Stimulated activated CD8-positive, alpha-beta memory T cell treated with anti-CD3 and anti-CD28 coated beads, Interleukin-15, amount 100 ng/mL, for 1 hour (primary cell): ENCODE data around the gene IRX5.

Experiments
- DNase-seq: peaks from one replicate; pipeline ENCODE4 v3.0.0-alpha.2; 2020; ENCODE audit warnings: low read depth

Gene IRX5

DNA sequence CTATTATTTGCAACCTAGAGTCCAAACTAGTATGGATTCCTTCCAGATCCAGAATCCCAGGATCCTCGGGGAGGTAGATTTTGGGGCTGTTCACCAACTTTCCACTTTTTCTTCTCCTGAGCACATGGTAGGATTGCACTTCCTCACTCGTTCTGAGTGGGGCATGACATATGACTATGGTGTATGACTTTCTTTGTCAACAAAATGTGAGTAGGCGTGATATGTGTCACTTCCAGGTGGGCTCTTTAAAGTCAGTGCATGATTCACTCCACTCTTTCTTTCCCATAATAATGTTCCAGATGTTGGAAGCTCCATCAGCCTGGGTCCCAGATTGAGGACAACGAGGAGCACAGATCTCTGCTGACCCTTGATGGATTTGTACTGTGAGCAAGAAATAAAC lies 21.5 kb downstream of the IRX5 start:
- DNase-seq, result no peak

DNA sequence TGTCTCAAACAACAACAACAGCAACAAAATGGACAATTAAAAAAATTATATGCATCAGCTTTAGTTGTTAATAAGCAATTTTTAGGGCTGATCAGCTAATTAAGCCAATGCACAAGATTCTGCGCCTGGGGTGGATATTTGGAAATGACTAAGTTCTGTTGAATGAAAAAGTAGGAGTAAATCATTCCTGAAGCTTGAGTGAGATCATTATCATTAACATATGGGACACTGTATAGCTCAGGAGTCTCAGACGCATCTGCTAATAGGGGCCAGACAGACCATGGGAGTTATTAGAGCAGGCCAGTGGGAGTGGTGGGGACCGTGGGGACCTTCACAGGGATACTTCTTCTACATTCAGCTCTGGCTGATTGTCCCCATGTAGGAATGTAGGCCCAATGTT lies 22.8 kb downstream of the IRX5 start:
- DNase-seq, result no peak

DNA sequence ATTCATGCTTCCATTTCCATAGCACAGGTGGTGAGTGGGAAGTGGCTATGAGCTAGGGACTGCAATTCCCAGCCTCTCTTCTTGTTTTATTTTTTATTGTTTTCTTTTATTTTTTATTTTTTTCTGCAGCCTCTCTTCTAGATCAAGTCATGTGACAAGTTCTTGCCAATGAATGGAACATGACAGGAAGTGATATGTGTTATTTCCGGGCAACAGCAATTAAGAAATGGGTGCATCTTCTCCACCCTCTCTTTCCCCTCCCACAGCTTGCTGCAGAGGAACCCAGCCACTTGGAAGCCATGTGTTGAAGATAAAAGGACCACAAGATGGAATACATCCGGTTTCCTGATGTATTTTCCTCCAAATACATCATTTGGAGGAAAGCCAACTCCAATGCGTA lies 23.6 kb downstream of the IRX5 start:
- DNase-seq, result no peak

DNA sequence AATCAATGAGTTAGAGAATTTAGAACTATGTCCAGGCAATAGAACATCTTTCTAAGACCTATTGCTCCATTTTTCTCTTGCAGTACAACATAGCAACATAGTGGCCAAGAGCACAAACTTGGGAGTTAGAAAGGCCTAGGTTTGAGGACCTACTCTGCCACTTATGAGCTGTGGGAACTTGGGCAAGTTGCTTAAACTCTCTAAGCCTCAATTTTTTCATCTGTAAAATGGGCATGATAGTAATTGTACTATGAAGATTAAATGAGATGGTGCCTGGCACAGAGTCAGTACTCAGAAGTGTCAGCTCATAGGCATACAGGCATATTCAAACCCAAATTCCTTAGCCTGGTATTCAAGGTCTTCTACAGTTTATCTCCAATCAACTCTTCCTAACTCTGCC lies 25.1 kb downstream of the IRX5 start:
- no peak for DNase-seq

DNA sequence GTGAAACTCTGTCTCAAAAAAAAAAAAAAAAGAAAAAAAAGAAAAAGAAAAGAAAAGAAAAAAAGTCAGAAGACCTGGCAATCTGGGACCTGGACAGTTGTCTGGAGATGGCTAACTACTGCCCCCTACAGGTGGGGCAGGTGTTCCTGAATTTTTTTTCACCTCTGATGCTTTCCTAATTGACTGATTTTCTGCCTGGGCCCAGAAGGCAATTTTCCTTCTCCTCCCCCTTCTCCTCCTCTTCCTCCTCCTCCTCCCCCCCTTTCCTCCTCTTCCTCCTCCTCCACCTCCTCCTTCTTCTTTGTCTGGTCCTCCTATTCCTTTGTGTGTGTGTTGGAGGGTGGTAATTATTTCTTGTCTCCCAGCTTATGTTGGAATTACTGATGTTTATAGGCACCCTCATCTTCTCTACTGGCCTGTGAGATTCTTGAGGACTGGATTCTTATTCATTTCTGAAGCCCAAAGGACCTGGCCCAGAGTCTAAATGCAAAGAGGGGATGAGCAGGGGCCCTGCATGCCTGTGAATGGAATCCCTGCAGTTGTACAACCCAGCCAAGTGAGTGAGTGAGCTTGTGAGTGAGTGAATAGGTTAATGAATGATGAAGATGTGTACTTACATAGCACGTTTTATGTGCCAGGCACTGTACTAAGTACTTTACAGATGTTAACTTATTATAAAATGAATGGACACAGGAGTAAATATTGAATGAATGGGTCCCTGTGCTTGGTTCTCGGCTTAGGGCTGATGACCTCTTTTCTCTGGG lies 26.9 kb downstream of the IRX5 start:
- DNase-seq, result no peak

DNA sequence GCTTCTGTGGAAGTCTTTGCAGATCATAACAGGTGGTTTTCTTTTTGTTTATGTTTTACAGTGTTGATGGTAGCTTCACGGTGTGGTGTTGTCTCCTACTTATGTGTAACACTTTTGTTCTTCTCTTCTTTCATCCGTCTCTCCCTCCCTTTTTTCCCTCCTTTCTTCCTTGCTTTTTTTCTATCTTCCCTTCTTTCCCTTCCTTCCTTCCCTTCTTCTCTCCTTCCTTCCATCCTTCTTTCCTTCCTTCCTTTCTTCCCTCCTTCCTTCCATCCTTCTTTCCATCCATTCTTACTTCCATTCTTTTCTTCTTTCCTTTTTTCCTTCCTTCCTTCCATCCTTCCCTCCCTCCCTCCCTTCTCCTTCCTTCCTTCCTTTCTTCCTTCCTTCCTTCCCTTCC lies 31.4 kb downstream of the IRX5 start:
- DNase-seq, result no peak

DNA sequence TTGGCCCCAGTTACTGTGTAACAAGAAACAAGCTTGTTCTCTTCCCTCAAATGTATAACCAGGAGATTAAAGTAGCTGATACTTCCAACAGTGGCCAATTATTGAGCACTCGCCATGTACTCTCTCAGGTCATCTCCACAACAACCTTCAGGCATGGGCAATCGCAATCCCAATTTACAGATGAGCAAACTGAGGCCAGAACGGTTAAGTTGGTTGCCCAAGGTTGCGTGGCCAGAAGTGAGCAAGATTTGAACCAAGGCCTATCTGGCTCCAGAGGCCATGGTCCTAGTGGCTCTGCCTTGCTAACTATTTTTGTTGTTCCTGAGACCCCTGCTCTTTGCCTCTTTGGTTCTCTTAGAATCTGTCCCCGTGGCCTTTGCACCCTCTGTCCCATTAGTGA lies 33.6 kb downstream of the IRX5 start:
- no peak for DNase-seq

DNA sequence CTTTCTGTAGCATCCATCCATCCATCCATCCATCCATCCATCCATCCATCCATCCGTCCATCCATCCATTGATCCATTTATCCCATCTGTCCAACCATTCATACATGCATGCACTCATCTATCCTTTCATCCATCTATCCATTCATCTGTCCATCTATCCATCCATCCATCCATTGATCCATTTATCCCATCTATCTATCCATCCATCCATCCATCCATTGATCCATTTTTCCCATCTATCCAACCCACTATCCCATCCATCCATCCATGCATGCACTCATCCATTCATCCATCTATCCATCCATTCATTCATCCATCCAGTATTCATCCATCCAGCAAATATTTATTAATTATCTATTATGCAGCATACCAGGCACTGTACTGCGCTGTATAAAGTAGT lies 34.8 kb downstream of the IRX5 start:
- no peak for DNase-seq

DNA sequence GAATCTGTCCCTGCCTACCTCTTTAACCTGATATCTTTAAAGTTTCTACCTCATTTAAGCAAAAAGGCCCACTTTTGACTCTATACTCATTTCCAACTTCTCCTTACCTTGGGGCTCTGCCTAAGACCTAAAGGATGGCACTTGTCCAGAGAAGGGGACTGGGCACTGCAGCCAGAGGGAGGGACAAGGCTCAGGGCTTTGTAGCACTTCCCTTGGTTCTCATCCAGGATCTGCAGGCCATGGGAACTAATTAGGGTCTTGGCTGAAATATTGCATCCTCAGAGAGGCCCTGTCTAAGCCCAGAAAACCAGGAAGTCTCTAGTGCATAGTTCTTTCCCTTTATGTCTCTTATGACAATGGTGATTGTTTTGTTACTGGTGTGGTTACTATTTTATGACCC lies 37.3 kb downstream of the IRX5 start:
- DNase-seq, result no peak

DNA sequence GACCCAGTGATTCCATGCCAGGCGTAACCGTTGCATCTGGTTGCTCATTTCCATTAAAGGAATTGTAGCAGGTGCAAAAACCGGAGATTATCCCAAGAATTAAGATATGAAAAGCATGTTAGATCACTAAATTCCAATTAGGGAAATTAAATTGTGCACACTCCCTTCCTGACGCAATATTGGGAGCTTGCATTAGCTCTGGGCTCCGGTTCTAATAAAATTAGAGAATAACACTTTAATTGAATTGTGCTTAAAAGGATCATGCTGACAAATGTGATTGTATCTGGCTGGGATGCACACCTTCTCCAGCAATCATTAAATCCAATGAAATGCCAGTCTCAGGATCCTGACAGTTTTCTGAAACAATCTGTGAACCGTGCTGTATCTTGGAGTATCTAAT lies 38.1 kb downstream of the IRX5 start:
- DNase-seq, result no peak

DNA sequence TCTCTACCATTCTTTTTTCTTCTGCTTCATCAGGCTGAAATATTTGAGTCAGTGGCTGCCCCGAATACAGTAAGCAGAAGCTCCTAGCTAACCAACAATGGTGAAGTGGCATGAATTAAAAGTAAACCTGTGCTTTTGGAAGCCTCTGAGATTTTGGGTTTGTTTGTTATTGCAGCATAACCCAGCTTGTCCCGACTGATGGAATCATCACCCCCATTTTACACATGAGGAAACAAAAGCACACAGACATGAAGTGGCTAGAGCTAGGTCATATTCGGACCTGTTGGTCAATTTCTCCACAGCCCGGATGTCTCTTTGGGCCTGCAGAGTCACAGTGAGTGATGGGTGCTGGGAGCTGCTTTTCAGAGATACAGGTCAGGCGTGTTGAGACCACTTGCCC lies 39.4 kb downstream of the IRX5 start:
- no peak for DNase-seq

DNA sequence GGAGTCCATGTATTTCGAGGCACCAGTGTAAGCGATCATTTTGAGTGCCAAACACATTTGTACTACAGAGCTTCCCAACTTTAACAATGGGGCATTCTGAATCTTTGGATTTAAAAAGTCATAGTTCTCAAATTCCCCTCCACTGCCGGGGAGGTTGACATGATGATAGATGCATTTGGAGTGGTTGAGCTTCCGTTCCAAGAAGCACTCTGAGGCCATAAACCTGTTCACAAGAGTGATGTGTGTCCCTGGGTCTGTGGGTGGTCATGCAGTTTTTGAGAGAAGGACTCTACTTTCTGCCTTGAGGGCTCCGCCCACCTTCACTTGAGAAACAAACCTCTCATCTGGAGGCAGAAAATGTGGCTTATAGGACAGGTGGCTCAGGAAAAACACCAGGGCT lies 43.7 kb downstream of the IRX5 start:
- no peak for DNase-seq

DNA sequence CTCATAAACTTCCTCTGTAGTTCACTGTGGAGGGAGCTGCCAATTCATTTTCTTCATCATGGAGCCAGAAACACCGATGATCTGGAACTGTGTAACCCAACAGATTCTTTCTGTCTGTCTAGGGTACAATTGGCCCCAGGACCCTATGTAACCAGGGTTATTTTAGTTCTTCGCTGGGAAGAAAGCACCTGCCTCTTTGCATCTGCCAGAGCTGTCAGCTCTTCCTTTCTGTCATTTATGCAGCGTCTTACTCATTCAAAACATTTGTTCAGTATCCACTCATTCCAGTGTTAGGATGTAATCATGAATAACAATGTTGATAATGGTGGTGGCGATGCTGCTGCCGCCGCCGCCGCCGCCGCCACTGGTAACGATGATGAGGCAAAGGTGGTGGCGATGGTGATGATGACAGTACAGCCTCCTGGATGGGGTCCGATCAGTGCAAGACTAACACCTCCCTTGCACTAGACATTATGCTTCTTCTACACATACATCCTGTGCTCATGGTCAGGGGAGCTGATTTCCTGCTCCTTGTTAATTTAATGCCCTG lies 46.1 kb downstream of the IRX5 start:
- no peak for DNase-seq

DNA sequence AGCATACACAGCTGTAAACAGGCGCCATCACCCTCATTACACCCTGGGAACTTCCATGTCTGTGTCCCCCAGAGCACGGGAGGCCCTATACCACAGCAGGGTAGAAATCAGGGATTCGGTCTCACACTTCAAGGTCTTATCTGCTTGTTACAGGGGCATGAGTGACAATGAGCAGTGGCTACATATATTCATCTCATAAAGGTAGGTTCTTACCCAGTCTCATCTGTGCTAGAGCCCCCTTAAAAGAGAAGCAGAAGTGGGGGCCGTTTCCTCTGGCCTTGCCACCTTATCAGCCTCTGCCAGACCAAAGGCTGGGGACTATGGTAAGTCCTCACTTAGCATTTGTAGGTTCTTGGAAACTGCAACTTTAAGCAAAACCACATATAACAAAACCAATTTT lies 46.5 kb downstream of the IRX5 start:
- no peak for DNase-seq

DNA sequence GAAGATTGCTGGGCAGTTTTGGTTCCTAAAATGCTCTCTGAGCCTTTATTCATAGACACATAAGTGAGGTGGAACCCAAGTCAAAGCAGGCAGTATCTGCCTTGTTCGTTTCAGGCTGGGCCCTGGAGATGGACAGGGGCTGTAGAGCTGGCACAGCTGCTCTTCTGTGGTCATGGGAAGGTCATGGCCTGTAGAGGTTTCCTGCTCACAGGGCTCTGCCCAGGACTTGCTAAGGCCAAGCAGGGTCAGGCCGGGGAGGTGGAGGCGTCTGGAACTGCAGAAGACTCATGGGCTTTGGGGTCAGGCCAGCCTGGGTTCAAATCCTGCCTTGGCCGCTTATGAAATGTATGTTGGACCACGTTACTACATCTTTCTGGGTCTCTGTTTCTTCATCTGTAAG lies 50.2 kb downstream of the IRX5 start:
- no peak for DNase-seq
